Measurements from ENCODE around the gene RIPK1. TPM values are rescaled to one million over a fixed set of nuclear protein-coding genes. Genes with fewer than 3 reads are reported as not detected.

Gene RIPK1
- polyA plus RNA-seq, 1 of the 3 experiments (the other 2 are of a cell fraction) = 12.0 TPM

DNA sequence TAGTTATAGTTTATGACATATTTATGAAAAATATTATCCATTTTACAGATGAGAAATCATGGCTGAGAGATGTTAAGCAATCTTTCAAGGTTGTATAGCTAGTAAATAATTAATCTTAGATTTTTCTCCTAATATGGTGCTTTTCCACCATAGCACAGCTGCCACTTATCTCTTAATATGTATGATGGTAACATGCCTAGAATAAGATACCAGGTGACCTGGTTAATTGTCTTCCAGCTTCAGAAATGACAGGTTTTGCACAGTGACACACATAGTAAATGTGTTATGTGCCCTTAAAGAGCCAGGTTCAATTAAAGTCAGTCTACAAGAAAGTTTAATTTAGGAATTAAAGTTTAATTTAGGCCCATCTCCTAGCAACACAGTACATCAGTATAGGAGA lies 74.2 kb downstream of the RIPK1 start:
- TF ChIP-seq GABPA (IDR thresholded peaks at IDR 0.05; ENCODE audit: low read depth) (no peak), EP300 (IDR thresholded peaks at IDR 0.05; ENCODE audit: borderline replicate concordance in 1 of 2, low read depth in 1 of 2, low read length in 1 of 2) (no peak), NFIC (IDR thresholded peaks at IDR 0.05; ENCODE audit: borderline replicate concordance) (no peak), NRF1 (IDR thresholded peaks at IDR 0.05; ENCODE audit: low read depth, low read length) (no peak), GATA2 (CRISPR knock-in tag; IDR thresholded peaks at IDR 0.05) (no peak), MXI1 (IDR thresholded peaks at IDR 0.05; ENCODE audit: low read depth, low read length) (no peak)
- TF ChIP-seq, protein P1, sequence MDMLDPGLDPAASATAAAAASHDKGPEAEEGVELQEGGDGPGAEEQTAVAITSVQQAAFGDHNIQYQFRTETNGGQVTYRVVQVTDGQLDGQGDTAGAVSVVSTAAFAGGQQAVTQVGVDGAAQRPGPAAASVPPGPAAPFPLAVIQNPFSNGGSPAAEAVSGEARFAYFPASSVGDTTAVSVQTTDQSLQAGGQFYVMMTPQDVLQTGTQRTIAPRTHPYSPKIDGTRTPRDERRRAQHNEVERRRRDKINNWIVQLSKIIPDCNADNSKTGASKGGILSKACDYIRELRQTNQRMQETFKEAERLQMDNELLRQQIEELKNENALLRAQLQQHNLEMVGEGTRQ (IDR thresholded peaks at IDR 0.05; ENCODE audit: borderline replicate concordance, low read depth, low read length) = no peak
- ChIA-PET POLR2A (interaction anchor here (1.0 kb wide), 1 partner anchor 117 kb away, joined by 3 read pairs; the partner anchor contains the start of gene PSMG4), CTCF (interaction anchor here (0.9 kb wide), 1 partner anchor 137 kb away, joined by 3 read pairs; no protein-coding TSS in a partner anchor)
- Histone ChIP-seq H3K9me3 (no peaks in the 10 kb centered on the region), H4K20me1 (ENCODE audit: insufficient read depth) (no peaks in the 10 kb centered on the region), H3K4me1 (ENCODE audit: control insufficient read depth in 1 of 2, insufficient read depth in 2 of 2, low read depth in 1 of 2, low read length in 1 of 2) (no peaks in the 10 kb centered on the region), H3K9me2 (no peaks in the 10 kb centered on the region), H3K4me3 (ENCODE audit: low read depth in 2 of 2, low read length in 1 of 2) (no peak overlapping the region), H3K4me2 (no peak overlapping the region), H3F3A (replicated peaks; ENCODE audit: insufficient read depth) (peaks cover 6% of the 10 kb centered on the region), H3K9ac (no peak overlapping the region), H2AFZ (ENCODE audit: low read depth) (no peak overlapping the region), H3K79me2 (ENCODE audit: insufficient read depth) (no peaks in the 10 kb centered on the region), H3K27me3 (ENCODE audit: insufficient read depth) (no peaks in the 10 kb centered on the region), H3K36me3 (replicated peaks in 1 of 2; ENCODE audit: control insufficient read depth in 1 of 2, insufficient read depth in 2 of 2, low read length in 1 of 2) (peaks cover 22 to 47% of the 10 kb centered on the region in 2 experiments), H3K27ac (ENCODE audit: low read depth in 2 of 2, low read length in 1 of 2) (no peak overlapping the region)
- no peak for DNase-seq

DNA sequence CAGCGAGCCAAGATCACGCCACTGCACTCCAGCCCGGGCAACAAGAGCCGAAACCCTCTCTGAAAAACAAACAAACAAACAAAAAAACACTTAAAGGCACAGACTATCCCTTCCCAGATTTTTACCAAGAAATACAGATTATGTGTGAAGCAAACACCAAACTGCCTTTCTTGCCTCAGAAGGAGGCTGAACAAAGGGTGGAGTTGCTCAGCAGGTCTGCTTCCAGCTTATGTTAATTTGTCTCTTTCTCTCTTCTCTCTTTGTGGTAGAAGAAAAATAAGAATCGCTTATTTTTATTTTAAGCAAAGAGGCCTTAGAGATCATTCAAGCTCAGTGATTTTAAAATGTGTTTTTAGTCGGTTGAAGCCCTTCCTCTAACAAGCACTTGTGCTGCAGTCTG lies 74.9 kb downstream of the RIPK1 start:
- H3K9me2 ChIP-seq = no peaks in the 10 kb centered on the region
- H2AFZ ChIP-seq (ENCODE audit: low read depth) = no peak overlapping the region
- H3K4me3 ChIP-seq (ENCODE audit: low read depth in 2 of 2, low read length in 1 of 2) = no peak overlapping the region
- no peak overlapping the region for H3K4me2 ChIP-seq
- H3K4me1 ChIP-seq (ENCODE audit: control insufficient read depth in 1 of 2, insufficient read depth in 2 of 2, low read depth in 1 of 2, low read length in 1 of 2) = no peaks in the 10 kb centered on the region
- peaks cover 22 to 49% of the 10 kb centered on the region in 2 experiments for H3K36me3 ChIP-seq (replicated peaks in 1 of 2; ENCODE audit: control insufficient read depth in 1 of 2, insufficient read depth in 2 of 2, low read length in 1 of 2)
- no peak overlapping the region for H3K27ac ChIP-seq (ENCODE audit: low read depth in 2 of 2, low read length in 1 of 2)
- no peaks in the 10 kb centered on the region for H3K27me3 ChIP-seq (ENCODE audit: insufficient read depth)
- H3F3A ChIP-seq (replicated peaks; ENCODE audit: insufficient read depth) = no peaks in the 10 kb centered on the region
- no peaks in the 10 kb centered on the region for H4K20me1 ChIP-seq (ENCODE audit: insufficient read depth)
- no peaks in the 10 kb centered on the region for H3K79me2 ChIP-seq (ENCODE audit: insufficient read depth)
- ChIA-PET CTCF (interaction anchor here (0.7 kb wide), 1 partner anchor 97 kb away, joined by 3 read pairs; no protein-coding TSS in a partner anchor), POLR2A (interaction anchor here (1.0 kb wide), 1 partner anchor 116 kb away, joined by 3 read pairs; the partner anchor contains the start of gene PSMG4)
- no peaks in the 10 kb centered on the region for H3K9me3 ChIP-seq
- TF ChIP-seq GABPA (IDR thresholded peaks at IDR 0.05; ENCODE audit: low read depth) = no peak
- no peak for TF ChIP-seq SMC3 (IDR thresholded peaks at IDR 0.05; ENCODE audit: low read depth, low read length)
- TF ChIP-seq TEAD4 (IDR thresholded peaks at IDR 0.05; ENCODE audit: borderline replicate concordance, insufficient read depth) = no peak
- TF ChIP-seq CHD2 (IDR thresholded peaks at IDR 0.05; ENCODE audit: low read length, partially characterized antibody) = no peak
- no peak for TF ChIP-seq PBX3 (IDR thresholded peaks at IDR 0.05)
- no peak for TF ChIP-seq FOXJ3 (CRISPR knock-in tag; IDR thresholded peaks at IDR 0.05)
- no peak for TF ChIP-seq EP300 (IDR thresholded peaks at IDR 0.05; ENCODE audit: borderline replicate concordance in 1 of 2, low read depth in 1 of 2, low read length in 1 of 2)
- TF ChIP-seq, protein P1 (IDR thresholded peaks at IDR 0.05; ENCODE audit: borderline replicate concordance, low read depth, low read length) = no peak
- TF ChIP-seq CTCF (IDR thresholded peaks at IDR 0.05) = no peak
- TF ChIP-seq RFX5 (IDR thresholded peaks at IDR 0.05; ENCODE audit: low read length) = no peak
- no peak for TF ChIP-seq TCF12 (IDR thresholded peaks at IDR 0.05)
- TF ChIP-seq RCOR1 (IDR thresholded peaks at IDR 0.05; ENCODE audit: low read length) = no peak
- no peak overlapping the region for H3K9ac ChIP-seq
- WGBS (ENCODE audit: low lambda C conversion rate) = 92% methylated on average over 6 of the region's 6 CpGs
- DNase-seq = no peak

Measured in SK-N-SH (cell line).